ENCODE data around the gene KNOP1. TPM values are rescaled to one million over a fixed set of nuclear protein-coding genes. Genes with fewer than 3 reads are reported as not detected.
A peak's percentile ranks its signal among the peaks of the same experiment; 100 is the strongest.

Gene KNOP1
- total and polyA plus RNA-seq, 2 of the 4 experiments (the other 2 are of a cell fraction): 7.0 to 8.4 TPM

DNA sequence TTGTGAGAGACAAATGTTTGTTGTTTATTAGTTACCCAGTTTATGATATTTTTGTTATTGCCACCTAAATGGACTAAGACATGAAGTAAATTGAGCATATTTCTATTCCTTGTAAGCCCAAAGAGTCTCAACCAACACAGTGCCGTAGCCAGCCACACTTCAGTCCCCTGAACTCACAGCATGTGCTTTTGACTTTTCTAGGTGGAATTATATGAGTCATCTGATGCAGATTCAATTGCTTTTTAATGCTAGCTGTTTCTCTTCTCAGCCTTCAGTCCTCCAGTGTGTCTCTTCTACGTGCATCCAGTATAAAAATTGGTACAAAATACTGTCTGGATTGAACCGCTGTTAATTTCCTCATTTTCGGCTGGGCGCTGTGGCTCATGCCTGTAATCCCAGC, 39.0 kb upstream of the KNOP1 start:
- no peaks in the 10 kb centered on the region for H3K79me1 ChIP-seq (ENCODE audit: low read depth in 1 of 2, low read length in 2 of 2)
- no peak overlapping the region for H3K14ac ChIP-seq (replicated peaks; ENCODE audit: low read depth, low read length)
- H3K4me3 ChIP-seq (ENCODE audit: insufficient read depth, low read depth, low read length): no peak overlapping the region
- no peak for TF ChIP-seq CEBPB (IDR thresholded peaks at IDR 0.05; ENCODE audit: low read depth, low read length)
- TF ChIP-seq MXI1 (IDR thresholded peaks at IDR 0.05; ENCODE audit: borderline replicate concordance, low read depth, low read length): peak; percentile 48; the same call in 1 of the 2 replicates
- no peak overlapping the region for H3K9ac ChIP-seq (ENCODE audit: low read depth, low read length)
- ChIA-PET CTCF (interaction anchor here (0.6 kb wide), 1 partner anchor 11 kb away, joined by 3 read pairs; no protein-coding TSS in a partner anchor), POLR2A (ENCODE audit: unreplicated experiment) (no interaction called here)
- no peak overlapping the region for H4K91ac ChIP-seq (ENCODE audit: insufficient read depth, low read depth, low read length)
- DNase-seq (peak; percentile 58), ATAC-seq (ENCODE audit: low read depth) (peak; percentile 44; the same call in 1 of the 2 replicates)
- H3K4ac ChIP-seq (ENCODE audit: low read depth, low read length): no peak overlapping the region
- no peak overlapping the region for H2AFZ ChIP-seq (replicated peaks; ENCODE audit: low read length, poor library complexity)
- no peaks in the 10 kb centered on the region for H3K36me3 ChIP-seq (ENCODE audit: control insufficient read depth, insufficient read depth, low read length)
- dilution Hi-C loops (cut with HindIII; ENCODE audit: low sequenced_read_pairs, unreplicated experiment): no loop called here
- intact Hi-C loops (cut with micrococcal nuclease): loop anchor here (5.0 kb wide), 1 partner anchor 60 kb away; no protein-coding TSS in a partner anchor
- peaks cover 7% of the 10 kb centered on the region for H3K4me1 ChIP-seq (ENCODE audit: control insufficient read depth, insufficient read depth, low read length)
- no peak overlapping the region for H4K5ac ChIP-seq (ENCODE audit: low read depth, low read length)
- H3K27me3 ChIP-seq (ENCODE audit: control insufficient read depth, insufficient read depth, low read length): no peaks in the 10 kb centered on the region
- BruUV-seq (replicated peaks): no TSS peak
- no peaks in the 10 kb centered on the region for H3K9me3 ChIP-seq (ENCODE audit: control insufficient read depth, insufficient read depth, low read length)
- no peaks in the 10 kb centered on the region for H4K20me1 ChIP-seq (ENCODE audit: insufficient read depth, low read length)
- H2BK5ac ChIP-seq (ENCODE audit: low read depth, low read length, poor library complexity, severe bottlenecking): no peak overlapping the region
- H3K9me1 ChIP-seq (ENCODE audit: insufficient read depth, low read length): peaks cover 6% of the 10 kb centered on the region; the same call in 1 of the 2 replicates
- H3K18ac ChIP-seq (ENCODE audit: low read depth, low read length): no peak overlapping the region
- 100% methylated on average over 2 of the region's 5 CpGs; no CpG with 5 or more reads in 1 of the 2 experiments for WGBS, 2 experiments (ENCODE audit: extremely low coverage in 2 of 2, insufficient read length in 1 of 2)
- no peak overlapping the region for H2AK5ac ChIP-seq (ENCODE audit: low read depth, low read length)
- no peak overlapping the region for H2BK20ac ChIP-seq (ENCODE audit: low read depth, low read length)
- no peak overlapping the region for H3K4me2 ChIP-seq (ENCODE audit: low read depth, low read length)
- no peak overlapping the region for H2AK9ac ChIP-seq (replicated peaks; ENCODE audit: low read depth, low read length, poor library complexity)
- no peak overlapping the region for H3K56ac ChIP-seq (ENCODE audit: extremely low read depth, insufficient read depth, low read length)
- H2BK120ac ChIP-seq (ENCODE audit: low read depth, low read length): no peak overlapping the region
- H4K8ac ChIP-seq (ENCODE audit: low read depth in 2 of 2, low read length in 2 of 2): no peak overlapping the region
- in situ Hi-C loops (cut with MboI; ENCODE audit: low sequenced_read_pairs): no loop called here
- H2BK15ac ChIP-seq (ENCODE audit: low read depth, low read length): no peak overlapping the region
- H3K23ac ChIP-seq (ENCODE audit: low read depth, low read length): no peak overlapping the region
- H3K27ac ChIP-seq (ENCODE audit: insufficient read depth, low read length): no peak overlapping the region
